ENCODE measurements around the gene RAPGEF3. TPM values are rescaled to one million over a fixed set of nuclear protein-coding genes. Genes with fewer than 3 reads are reported as not detected.
A peak's percentile ranks its signal among the peaks of the same experiment; 100 is the strongest.

RAPGEF3 gene
- total and polyA plus RNA-seq, 3 experiments from 2014 or later, result 0.15 to 1.1 (median 0.95) TPM

DNA sequence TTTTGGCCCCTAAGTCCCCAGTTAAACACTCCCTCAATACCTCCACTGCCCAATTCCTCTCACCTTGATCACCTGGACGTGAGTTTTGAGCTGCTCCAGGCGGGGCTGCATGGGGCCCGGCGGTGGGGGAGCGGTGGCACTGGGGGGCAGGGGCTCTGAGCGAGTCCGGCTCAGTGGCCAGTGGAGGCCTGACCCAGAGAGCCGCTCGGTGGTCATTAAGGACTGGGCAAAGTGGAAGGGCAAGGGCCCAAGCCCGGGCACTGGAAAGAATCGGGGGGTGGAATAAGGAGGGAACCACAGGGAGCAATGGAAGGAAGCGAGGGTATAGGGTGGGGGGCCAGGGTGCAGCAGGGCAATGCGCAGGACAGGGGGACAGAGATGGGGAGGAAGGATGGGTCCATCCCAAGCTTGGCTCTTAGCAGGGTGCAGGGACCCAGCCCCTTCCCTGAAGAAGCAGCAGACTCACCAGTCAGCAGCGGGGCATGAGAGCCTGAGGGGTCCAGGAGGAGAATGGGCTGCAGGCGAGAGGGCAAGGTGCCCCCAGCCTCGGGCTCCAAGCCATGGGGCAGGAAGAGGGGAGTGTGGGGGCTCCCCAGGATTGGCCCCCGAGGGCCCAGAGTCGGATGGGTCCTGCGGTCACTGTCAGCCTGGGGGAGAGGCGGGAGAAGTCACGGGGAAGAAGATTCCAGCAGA lies 36.6 kb upstream of the RAPGEF3 start:
- Mint-ChIP-seq H3K36me3 (peaks cover 3 to 87% (median 6%) of the 10 kb centered on the region in 3 donors), H3K4me3 (no peak overlapping the region), H3K27me3 (no peaks in the 10 kb centered on the region), H3K4me1 (peaks cover 3 to 16% (median 9%) of the 10 kb centered on the region in 3 donors), H3K27ac (peak overlapping the region in 2 of 8 donors; percentile 33 to 91), H3K9me3 (no peaks in the 10 kb centered on the region)
- Histone ChIP-seq H3K4me1 (ENCODE audit: insufficient read depth, low read length) (peaks cover 14% of the 10 kb centered on the region), H3K27me3 (ENCODE audit: insufficient read depth, low read length, poor library complexity, severe bottlenecking) (no peaks in the 10 kb centered on the region), H3K36me3 (ENCODE audit: insufficient read depth, low read length) (peaks cover 51% of the 10 kb centered on the region), H3K9me3 (ENCODE audit: low read length) (no peaks in the 10 kb centered on the region), H3K4me3 (ENCODE audit: low read length) (no peak overlapping the region), H3K27ac (ENCODE audit: low read depth, low read length) (no peak overlapping the region)
- DNase-seq, result no peak
- CTCF ChIA-PET, result interaction anchor here (1.0 to 13.6 kb wide), 2 partner anchors 12 to 41 kb away, joined by 4 to 170 read pairs; no protein-coding TSS in a partner anchor
- POLR2A ChIA-PET, result no interaction called here

DNA sequence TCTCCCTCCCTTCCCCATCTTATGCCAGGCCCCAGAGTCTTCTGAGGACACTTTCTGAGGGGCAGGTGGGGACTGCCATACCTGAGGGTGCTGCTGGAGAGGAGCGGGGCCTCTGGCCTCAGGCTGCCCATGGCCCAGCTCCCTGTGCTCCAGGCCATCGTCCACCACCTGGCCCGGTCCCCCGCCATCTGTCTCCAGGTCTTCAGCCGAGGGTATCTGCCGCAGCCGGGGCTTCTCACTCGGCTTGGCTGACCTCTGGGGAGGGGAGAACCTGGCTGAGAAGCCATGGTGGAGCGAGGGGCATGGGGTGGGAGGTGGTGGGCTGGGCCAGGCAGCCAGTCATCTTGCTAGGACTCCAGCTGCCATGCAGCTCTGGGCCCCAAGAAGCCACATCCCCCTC lies 36.0 kb upstream of the RAPGEF3 start:
- Mint-ChIP-seq H3K27me3 (no peaks in the 10 kb centered on the region), H3K9me3 (no peaks in the 10 kb centered on the region), H3K36me3 (peaks cover 3 to 86% (median 6%) of the 10 kb centered on the region in 3 donors), H3K27ac (peak overlapping the region in 2 of 8 donors; percentile 36 to 91), H3K4me1 (peaks cover 2 to 13% (median 9%) of the 10 kb centered on the region in 3 donors), H3K4me3 (no peak overlapping the region)
- H3K36me3 ChIP-seq (ENCODE audit: insufficient read depth, low read length), result peaks cover 55% of the 10 kb centered on the region
- no peak overlapping the region for H3K27ac ChIP-seq (ENCODE audit: low read depth, low read length)
- no peak overlapping the region for H3K4me3 ChIP-seq (ENCODE audit: low read length)
- no peaks in the 10 kb centered on the region for H3K27me3 ChIP-seq (ENCODE audit: insufficient read depth, low read length, poor library complexity, severe bottlenecking)
- DNase-seq, result no peak
- peaks cover 12% of the 10 kb centered on the region for H3K4me1 ChIP-seq (ENCODE audit: insufficient read depth, low read length)
- CTCF ChIA-PET, result interaction anchor here (1.0 to 13.6 kb wide), 3 partner anchors 13 to 42 kb away, joined by 3 to 170 read pairs (median 4); no protein-coding TSS in a partner anchor
- POLR2A ChIA-PET, result no interaction called here
- H3K9me3 ChIP-seq (ENCODE audit: low read length), result no peaks in the 10 kb centered on the region

DNA sequence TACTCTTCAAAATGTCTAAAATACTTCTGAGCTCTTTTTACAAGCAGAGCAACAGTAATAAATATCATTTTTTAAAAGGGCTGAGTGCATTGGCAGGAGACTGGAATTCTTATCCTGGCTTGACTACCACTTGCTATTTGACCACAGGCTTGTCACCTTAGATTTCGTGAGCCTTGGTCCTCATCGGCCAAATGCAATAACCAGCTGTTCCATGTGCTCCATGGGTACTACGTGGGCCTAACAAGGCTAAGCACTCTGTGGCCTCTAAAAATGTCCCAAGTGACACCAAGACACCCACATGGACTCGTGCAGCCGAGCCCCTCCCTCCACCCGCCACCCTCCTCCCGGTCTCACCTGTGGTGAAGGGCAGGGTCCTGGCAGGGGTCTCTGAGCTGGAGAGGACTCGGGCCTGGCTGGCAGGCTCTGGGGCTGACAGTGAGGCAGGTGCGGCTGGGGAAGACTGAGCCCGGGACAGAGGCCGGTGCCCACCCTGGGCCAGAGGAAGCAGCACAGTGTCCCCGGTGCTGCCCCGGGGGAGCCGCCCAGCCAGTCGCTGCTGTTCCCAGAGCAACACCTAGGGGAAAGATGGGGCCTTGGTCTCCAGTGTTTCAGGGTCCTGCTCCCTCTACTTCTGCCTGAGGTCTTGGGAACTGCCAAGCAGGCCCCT lies 34.5 kb upstream of the RAPGEF3 start:
- ChIA-PET CTCF (interaction anchor here (1.6 to 13.6 kb wide), 3 partner anchors 12 to 43 kb away, joined by 3 to 170 read pairs (median 4); no protein-coding TSS in a partner anchor), POLR2A (no interaction called here)
- Mint-ChIP-seq H3K4me1 (peaks cover 4 to 5% (median 4%) of the 10 kb centered on the region in 3 donors), H3K27me3 (no peaks in the 10 kb centered on the region), H3K36me3 (peaks cover 3 to 88% (median 13%) of the 10 kb centered on the region in 3 donors), H3K27ac (peak overlapping the region in 2 of 8 donors; percentile 9 to 54), H3K4me3 (no peak overlapping the region), H3K9me3 (no peaks in the 10 kb centered on the region)
- H3K4me3 ChIP-seq (ENCODE audit: low read length), result no peak overlapping the region
- no peaks in the 10 kb centered on the region for H3K9me3 ChIP-seq (ENCODE audit: low read length)
- no peak for DNase-seq
- no peak overlapping the region for H3K27ac ChIP-seq (ENCODE audit: low read depth, low read length)
- H3K27me3 ChIP-seq (ENCODE audit: insufficient read depth, low read length, poor library complexity, severe bottlenecking), result no peaks in the 10 kb centered on the region
- peaks cover 6% of the 10 kb centered on the region for H3K4me1 ChIP-seq (ENCODE audit: insufficient read depth, low read length)
- peaks cover 66% of the 10 kb centered on the region for H3K36me3 ChIP-seq (ENCODE audit: insufficient read depth, low read length)

DNA sequence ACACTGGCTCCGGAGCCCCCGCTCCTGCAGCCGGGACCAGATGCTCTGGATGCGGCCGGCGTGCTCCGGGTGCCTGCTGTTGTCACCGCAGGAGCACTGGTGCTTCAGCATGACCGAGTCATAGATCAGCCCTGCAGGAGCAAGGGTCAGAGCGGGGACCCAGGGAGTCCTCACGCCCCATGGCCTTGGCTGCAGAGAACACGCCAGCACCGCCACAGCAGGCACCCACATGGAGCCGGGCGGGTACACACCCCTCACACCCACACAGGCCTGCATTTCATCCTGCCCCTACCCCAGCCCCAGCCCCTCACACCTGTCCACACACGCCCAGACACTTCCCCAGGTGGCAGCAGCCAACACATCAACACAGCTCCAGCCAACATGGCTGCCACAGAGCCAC lies 33.2 kb upstream of the RAPGEF3 start:
- Histone ChIP-seq H3K4me1 (ENCODE audit: insufficient read depth, low read length) (no peaks in the 10 kb centered on the region), H3K9me3 (ENCODE audit: low read length) (no peaks in the 10 kb centered on the region), H3K36me3 (ENCODE audit: insufficient read depth, low read length) (peaks cover 68% of the 10 kb centered on the region), H3K4me3 (ENCODE audit: low read length) (no peak overlapping the region), H3K27me3 (ENCODE audit: insufficient read depth, low read length, poor library complexity, severe bottlenecking) (no peaks in the 10 kb centered on the region), H3K27ac (ENCODE audit: low read depth, low read length) (no peak overlapping the region)
- Mint-ChIP-seq H3K36me3 (peaks cover 3 to 91% (median 17%) of the 10 kb centered on the region in 3 donors), H3K27me3 (no peaks in the 10 kb centered on the region), H3K9me3 (no peaks in the 10 kb centered on the region), H3K4me3 (no peak overlapping the region), H3K4me1 (peaks cover 0 to 1% (median 0%) of the 10 kb centered on the region in 3 donors), H3K27ac (no peak overlapping the region)
- CTCF ChIA-PET, result interaction anchor here (1.2 to 13.6 kb wide), 4 partner anchors 10 to 49 kb away, joined by 3 to 170 read pairs (median 7); no protein-coding TSS in a partner anchor
- POLR2A ChIA-PET, result no interaction called here
- no peak for DNase-seq

DNA sequence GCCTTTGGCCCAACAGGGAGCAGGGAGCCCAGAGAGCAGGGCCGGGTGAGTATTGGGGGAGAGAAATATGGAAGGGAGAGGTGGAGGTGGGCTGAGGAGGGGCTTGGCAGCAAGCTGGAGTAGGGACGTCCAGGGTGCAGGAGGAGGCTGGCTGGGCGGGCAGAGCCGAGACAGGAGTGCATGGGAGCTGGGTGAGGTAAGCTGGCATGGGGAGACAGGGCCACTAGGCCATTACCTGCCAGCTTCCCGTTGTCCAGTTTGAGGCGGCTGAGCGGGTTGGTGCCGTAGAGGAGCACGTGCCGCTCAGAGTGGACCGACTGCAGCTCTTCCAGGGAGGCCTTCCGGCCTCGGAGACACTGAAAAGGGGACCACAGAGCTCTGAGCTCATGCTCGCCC lies 32.7 kb upstream of the RAPGEF3 start:
- no peak overlapping the region for H3K27ac Mint-ChIP-seq
- POLR2A ChIA-PET, result no interaction called here

DNA sequence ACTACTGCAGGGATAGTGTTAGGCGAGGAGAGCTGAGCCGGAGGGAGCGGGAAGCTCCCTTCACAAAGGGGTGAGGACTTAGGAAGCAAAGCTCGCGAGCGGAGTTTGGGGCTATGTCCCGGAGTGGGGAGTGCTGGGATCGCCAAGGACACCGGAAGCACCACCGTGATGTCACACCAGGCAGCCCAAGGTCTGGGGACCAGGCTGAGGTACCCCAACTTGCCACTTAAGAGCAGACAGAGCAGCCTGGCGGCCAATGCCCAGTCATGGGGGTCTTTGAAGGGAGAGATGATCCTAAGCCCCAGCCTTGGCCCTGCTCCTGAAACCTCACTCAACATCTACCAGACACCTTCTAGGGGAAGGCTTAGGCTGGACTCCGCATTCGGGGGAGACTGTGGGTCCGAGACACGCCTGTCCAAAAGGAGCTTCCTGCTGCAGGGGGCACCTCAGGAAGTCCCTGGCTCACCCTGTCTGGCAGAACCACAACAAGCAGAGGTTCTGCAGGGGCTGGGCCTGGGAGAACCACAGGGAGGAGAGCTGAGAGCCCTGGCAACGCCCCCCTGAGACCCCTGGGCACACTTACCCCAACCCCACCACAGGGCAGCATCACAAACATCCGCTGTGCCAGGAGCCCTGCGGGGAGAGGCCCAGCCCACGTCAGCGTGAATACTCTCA lies 32.1 kb upstream of the RAPGEF3 start:
- Histone ChIP-seq H3K36me3 (ENCODE audit: insufficient read depth, low read length) (peaks cover 76% of the 10 kb centered on the region), H3K9me3 (ENCODE audit: low read length) (no peaks in the 10 kb centered on the region), H3K4me3 (ENCODE audit: low read length) (no peak overlapping the region), H3K27me3 (ENCODE audit: insufficient read depth, low read length, poor library complexity, severe bottlenecking) (no peaks in the 10 kb centered on the region), H3K4me1 (ENCODE audit: insufficient read depth, low read length) (no peaks in the 10 kb centered on the region), H3K27ac (ENCODE audit: low read depth, low read length) (no peak overlapping the region)
- Mint-ChIP-seq H3K36me3 (peaks cover 3 to 92% (median 17%) of the 10 kb centered on the region in 3 donors), H3K4me3 (no peak overlapping the region), H3K9me3 (no peaks in the 10 kb centered on the region), H3K27ac (peak overlapping the region in 2 of 8 donors; percentile 61 to 77), H3K4me1 (peaks cover 0 to 1% (median 0%) of the 10 kb centered on the region in 3 donors), H3K27me3 (no peaks in the 10 kb centered on the region)
- CTCF ChIA-PET, result interaction anchor here (1.2 to 13.6 kb wide), 4 partner anchors 24 to 48 kb away, joined by 3 to 170 read pairs (median 7); no protein-coding TSS in a partner anchor
- POLR2A ChIA-PET, result no interaction called here
- DNase-seq, result no peak

More for the DNA sequence above, 32.7 kb upstream of the RAPGEF3 start:
- no peaks in the 10 kb centered on the region for H3K4me1 ChIP-seq (ENCODE audit: insufficient read depth, low read length)
- CTCF ChIA-PET, result interaction anchor here (1.2 to 13.6 kb wide), 4 partner anchors 10 to 49 kb away, joined by 3 to 170 read pairs (median 7); no protein-coding TSS in a partner anchor
- H3K27ac ChIP-seq (ENCODE audit: low read depth, low read length), result no peak overlapping the region
- Mint-ChIP-seq H3K36me3 (peaks cover 3 to 91% (median 17%) of the 10 kb centered on the region in 3 donors), H3K4me1 (peaks cover 0 to 1% (median 0%) of the 10 kb centered on the region in 3 donors), H3K9me3 (no peaks in the 10 kb centered on the region), H3K4me3 (no peak overlapping the region), H3K27me3 (no peaks in the 10 kb centered on the region)
- no peak overlapping the region for H3K4me3 ChIP-seq (ENCODE audit: low read length)
- H3K9me3 ChIP-seq (ENCODE audit: low read length), result no peaks in the 10 kb centered on the region
- H3K27me3 ChIP-seq (ENCODE audit: insufficient read depth, low read length, poor library complexity, severe bottlenecking), result no peaks in the 10 kb centered on the region
- peaks cover 70% of the 10 kb centered on the region for H3K36me3 ChIP-seq (ENCODE audit: insufficient read depth, low read length)
- no peak for DNase-seq

DNA sequence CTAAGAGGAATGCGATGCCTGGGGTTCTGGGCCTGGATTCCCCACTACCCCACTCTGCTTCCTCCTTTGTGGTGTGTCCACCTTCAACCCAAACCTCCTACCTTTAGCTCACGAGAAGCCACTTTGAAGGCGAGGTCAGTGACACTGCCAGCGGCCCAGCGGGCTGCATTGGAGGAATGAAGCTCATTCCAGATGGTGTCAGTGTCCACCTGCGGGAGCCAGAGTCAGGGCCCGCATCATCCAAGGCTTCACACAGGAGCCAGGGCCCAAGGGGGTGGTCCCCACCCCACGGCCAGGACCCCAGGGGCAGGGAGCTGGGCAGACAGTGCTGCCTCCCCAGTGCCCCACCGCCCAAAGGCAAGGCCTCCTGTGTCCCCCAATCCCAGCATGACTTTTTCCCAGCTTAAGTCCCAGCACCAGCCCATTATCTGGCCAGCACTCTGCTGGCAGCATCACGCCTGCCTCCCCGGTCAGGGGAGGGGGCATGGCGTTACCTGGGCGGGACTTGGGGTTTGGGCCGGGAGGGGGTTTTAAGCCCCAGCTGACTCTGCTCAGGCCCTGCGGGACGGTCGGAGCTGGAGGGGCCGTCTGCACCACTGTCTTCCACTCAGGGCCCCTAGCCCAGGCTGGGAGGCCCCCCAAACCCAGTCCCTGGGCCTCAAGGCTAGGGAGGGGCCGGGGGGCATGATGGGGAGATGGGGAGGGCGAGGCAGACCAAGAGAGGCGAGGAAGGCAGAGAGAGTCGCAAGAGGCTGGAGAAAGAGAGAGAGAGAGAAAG lies 31.2 kb upstream of the RAPGEF3 start:
- Mint-ChIP-seq H3K27ac (peak overlapping the region in 3 of 8 donors; percentile 17 to 38 (median 33)), H3K27me3 (no peaks in the 10 kb centered on the region), H3K36me3 (peaks cover 3 to 92% (median 17%) of the 10 kb centered on the region in 3 donors), H3K4me1 (peaks cover 0 to 1% (median 0%) of the 10 kb centered on the region in 3 donors), H3K9me3 (no peaks in the 10 kb centered on the region), H3K4me3 (no peak overlapping the region)
- Histone ChIP-seq H3K4me1 (ENCODE audit: insufficient read depth, low read length) (no peaks in the 10 kb centered on the region), H3K27ac (ENCODE audit: low read depth, low read length) (no peak overlapping the region), H3K36me3 (ENCODE audit: insufficient read depth, low read length) (peaks cover 77% of the 10 kb centered on the region), H3K27me3 (ENCODE audit: insufficient read depth, low read length, poor library complexity, severe bottlenecking) (no peaks in the 10 kb centered on the region), H3K4me3 (ENCODE audit: low read length) (no peak overlapping the region), H3K9me3 (ENCODE audit: low read length) (no peaks in the 10 kb centered on the region)
- ChIA-PET CTCF (interaction anchor here (0.8 to 13.6 kb wide), 6 partner anchors 18 to 47 kb away, joined by 3 to 170 read pairs (median 4); no protein-coding TSS in a partner anchor), POLR2A (no interaction called here)
- DNase-seq, result no peak

Data from CD8-positive, alpha-beta memory T cell (primary cell).